H1 (cell line): ENCODE measurements around the gene RPAP3. TPM values are rescaled to one million over a fixed set of nuclear protein-coding genes. Genes with fewer than 3 reads are reported as not detected.

Source experiments
- CTCF ChIA-PET: fragments of 300-600 bp; sonication (Branson Sonifier 250); formaldehyde crosslinking; loops from one replicate; lab custom pipeline; 2021; ENCODE audit not compliant: partially characterized antibody; lab: Charles Lee
- POLR2A ChIA-PET: fragments of 300-600 bp; sonication (Branson Sonifier 250); formaldehyde crosslinking; loops from one replicate; lab custom pipeline; 2021; ENCODE audit warnings: inconsistent platforms; ENCODE audit not compliant: partially characterized antibody; lab: Charles Lee
- DNase-seq, 2 experiments: peaks; one replicate each; pipeline versions ENCODE4 v3.0.0 to v3.0.0-alpha.2; 2010 to 2022; ENCODE audit warnings: low spot score in 2 of 2, low read depth in 1 of 2, mixed read lengths in 1 of 2
- FAIRE-seq: peaks from 2 replicates; lab custom pipeline; 2011; peaks lifted over from hg19 to GRCh38; lab: Jason Lieb, UNC
- H2AFZ ChIP-seq: 2 replicates; pipeline ENCODE4 v1.8.1; 2012; ENCODE audit warnings: low read length, inconsistent platforms
- H2AK5ac ChIP-seq: 2 replicates; pipeline ENCODE4 v1.6.1; 2013; ENCODE audit warnings: low read depth, low read length
- H2BK120ac ChIP-seq: replicated peaks from 2 replicates; pipeline ENCODE3; 2013; ENCODE audit warnings: low read depth, low read length, inconsistent platforms
- H2BK12ac ChIP-seq: 2 replicates; pipeline ENCODE4 v1.6.1; 2013; ENCODE audit warnings: low read depth, low read length
- H2BK15ac ChIP-seq: 2 replicates; pipeline ENCODE4 v1.6.1; 2013; ENCODE audit warnings: low read length
- H2BK20ac ChIP-seq: 2 replicates; pipeline ENCODE4 v1.6.1; 2013; ENCODE audit warnings: low read length
- H2BK5ac ChIP-seq: 2 replicates; pipeline ENCODE4 v1.6.1; 2013; ENCODE audit warnings: low read depth, low read length
- H3K14ac ChIP-seq: 2 replicates; pipeline ENCODE4 v1.6.1; 2013; ENCODE audit warnings: inconsistent platforms; ENCODE audit not compliant: insufficient read length
- H3K18ac ChIP-seq: 2 replicates; pipeline ENCODE4 v1.6.1; 2013; ENCODE audit warnings: low read length; ENCODE audit errors: extremely low read depth
- H3K23ac ChIP-seq: 2 replicates; pipeline ENCODE4 v1.6.1; 2013; ENCODE audit warnings: inconsistent platforms; ENCODE audit not compliant: insufficient read length
- H3K23me2 ChIP-seq: 2 replicates; pipeline ENCODE4 v1.6.1; 2013; ENCODE audit warnings: low read depth, low read length
- H3K27ac ChIP-seq: 2 replicates; pipeline ENCODE4 v1.6.1; 2011; ENCODE audit warnings: low read depth, low read length, inconsistent platforms
- H3K27me3 ChIP-seq, 4 experiments: replicated peaks in 1 of 4; 1 replicate in 1 of 4; 2 replicates in 3 of 4; pipeline versions ENCODE4 v1.6.1 to v1.8.1; 2011 to 2013; ENCODE audit warnings: low read length in 3 of 4, mild to moderate bottlenecking in 3 of 4, inconsistent platforms in 2 of 4, mixed read lengths in 2 of 4, moderate library complexity in 1 of 4; ENCODE audit not compliant: control insufficient read depth in 3 of 4, insufficient read depth in 3 of 4; ENCODE audit errors: extremely low read depth in 1 of 4
- H3K36me3 ChIP-seq, 4 experiments: 2 replicates each; pipeline versions ENCODE4 v1.6.1 to v1.8.1; 2011 to 2013; ENCODE audit warnings: mild to moderate bottlenecking in 4 of 4, low read length in 3 of 4, moderate library complexity in 2 of 4, control low read depth in 1 of 4, inconsistent platforms in 1 of 4; ENCODE audit not compliant: insufficient read depth in 4 of 4, control insufficient read depth in 2 of 4
- H3K4ac ChIP-seq: replicated peaks from 2 replicates; pipeline ENCODE3; 2013; ENCODE audit warnings: low read length, low read depth, mixed read lengths, inconsistent platforms; ENCODE audit not compliant: insufficient read length
- H3K4me1 ChIP-seq, 4 experiments: replicated peaks in 1 of 4; 1 replicate in 1 of 4; 2 replicates in 3 of 4; pipeline versions ENCODE4 v1.6.1 to v1.8.1; 2011 to 2013; ENCODE audit warnings: low read length in 3 of 4, inconsistent platforms in 2 of 4, mixed read lengths in 1 of 4; ENCODE audit not compliant: insufficient read depth in 4 of 4, control insufficient read depth in 3 of 4
- H3K4me2 ChIP-seq, 2 experiments: 2 replicates each; pipeline versions ENCODE4 v1.6.1 to v1.8.1; 2011 to 2013; ENCODE audit warnings: low read depth in 2 of 2, low read length in 2 of 2, control low read depth in 1 of 2, inconsistent platforms in 1 of 2, mild to moderate bottlenecking in 1 of 2; ENCODE audit not compliant: insufficient read depth in 1 of 2
- H3K4me3 ChIP-seq, 4 experiments: fragments of 200-600, 300-600 bp in 1 of 4; sonication (generic), shearing (Covaris generic), sonication (Bioruptor Twin) in 1 of 4; 2 replicates each; pipeline versions ENCODE4 v1.5.1 to v1.8.1; 2011 to 2016; ENCODE audit warnings: low read length in 4 of 4, low read depth in 3 of 4, control low read depth in 2 of 4, inconsistent platforms in 2 of 4, mild to moderate bottlenecking in 2 of 4, mixed read lengths in 1 of 4, moderate library complexity in 1 of 4; ENCODE audit not compliant: insufficient read depth in 2 of 4; ENCODE audit errors: extremely low read depth in 1 of 4
- H3K56ac ChIP-seq: replicated peaks from 2 replicates; pipeline ENCODE3; 2013; ENCODE audit warnings: low read depth, mild to moderate bottlenecking, mixed read lengths, low read length, inconsistent platforms; ENCODE audit not compliant: insufficient read length
- H3K79me1 ChIP-seq: 2 replicates; pipeline ENCODE4 v1.6.1; 2013; ENCODE audit warnings: low read depth, low read length, control low read depth
- H3K79me2 ChIP-seq, 2 experiments: 2 replicates each; pipeline versions ENCODE4 v1.6.1 to v1.8.1; 2012 to 2013; ENCODE audit warnings: low read length in 2 of 2, mild to moderate bottlenecking in 2 of 2, inconsistent platforms in 1 of 2; ENCODE audit not compliant: insufficient read depth in 2 of 2, control insufficient read depth in 1 of 2
- H3K9ac ChIP-seq, 4 experiments: replicated peaks in 1 of 4; 1 replicate in 1 of 4; 2 replicates in 3 of 4; pipeline versions ENCODE4 v1.6.1 to v1.8.1; 2011 to 2013; ENCODE audit warnings: low read depth in 3 of 4, low read length in 3 of 4, control low read depth in 2 of 4, mild to moderate bottlenecking in 2 of 4, moderate library complexity in 2 of 4, inconsistent platforms in 1 of 4; ENCODE audit errors: extremely low read depth in 1 of 4
- H3K9me3 ChIP-seq, 2 experiments: 2 replicates each; pipeline versions ENCODE4 v1.6.1 to v1.8.1; 2012 to 2013; ENCODE audit warnings: mild to moderate bottlenecking in 2 of 2, moderate library complexity in 2 of 2, control low read depth in 1 of 2, inconsistent platforms in 1 of 2, low read depth in 1 of 2, low read length in 1 of 2, mixed read lengths in 1 of 2; ENCODE audit not compliant: insufficient read depth in 2 of 2
- H4K20me1 ChIP-seq, 2 experiments: replicated peaks in 1 of 2; 2 replicates each; pipeline versions ENCODE3 to v1.8.1; 2011 to 2013; ENCODE audit warnings: inconsistent platforms in 2 of 2, low read length in 2 of 2, mild to moderate bottlenecking in 1 of 2; ENCODE audit not compliant: insufficient read depth in 2 of 2, control insufficient read depth in 1 of 2
- H4K5ac ChIP-seq: 2 replicates; pipeline ENCODE4 v1.6.1; 2013; ENCODE audit warnings: low read length, low read depth, mixed read lengths, inconsistent platforms; ENCODE audit not compliant: insufficient read length
- H4K8ac ChIP-seq: 2 replicates; pipeline ENCODE4 v1.8.0; 2013; ENCODE audit warnings: mild to moderate bottlenecking, moderate library complexity, low read length, inconsistent platforms; ENCODE audit not compliant: insufficient read depth; ENCODE audit errors: extremely low read depth
- H4K91ac ChIP-seq: replicated peaks from 2 replicates; pipeline ENCODE3; 2013; ENCODE audit warnings: low read length, mixed read lengths, inconsistent platforms; ENCODE audit not compliant: insufficient read length
- FOSL1 ChIP-seq: IDR thresholded peaks from 2 replicates; pipeline ENCODE4 v1.6.1; 2011; ENCODE audit warnings: mild to moderate bottlenecking, low read depth, low read length, moderate library complexity; ENCODE audit not compliant: insufficient read depth
- GABPA ChIP-seq: IDR thresholded peaks from 2 replicates; pipeline ENCODE4 v1.6.1; 2011; ENCODE audit warnings: mild to moderate bottlenecking, low read length, moderate library complexity, borderline replicate concordance; ENCODE audit not compliant: insufficient read depth
- KDM4A ChIP-seq: IDR thresholded peaks from one replicate; pipeline ENCODE4 v1.7.1; 2012; ENCODE audit warnings: low read depth, mild to moderate bottlenecking, moderate library complexity, low read length, inconsistent platforms; ENCODE audit not compliant: severe bottlenecking
- NANOG ChIP-seq: IDR thresholded peaks from 2 replicates; pipeline ENCODE4 v1.6.1; 2011; ENCODE audit warnings: low read length, low read depth, mild to moderate bottlenecking, inconsistent platforms; ENCODE audit not compliant: insufficient read depth, poor library complexity, severe bottlenecking
- NRF1 ChIP-seq: IDR thresholded peaks from 2 replicates; pipeline ENCODE4 v1.6.1; 2011; ENCODE audit warnings: mild to moderate bottlenecking, low read depth, low read length, improper control_type of control experiment
- POLR2A ChIP-seq, 2 experiments: IDR thresholded peaks; 1 replicate in 1 of 2; 2 replicates in 1 of 2; pipeline ENCODE4 v1.6.1; 2011; ENCODE audit warnings: low read depth in 2 of 2, low read length in 2 of 2, mild to moderate bottlenecking in 2 of 2; ENCODE audit errors: control extremely low read depth in 1 of 2
- POLR2AphosphoS5 ChIP-seq: IDR thresholded peaks from 2 replicates; pipeline ENCODE4 v1.6.1; 2011; ENCODE audit warnings: low read depth, low read length
- RBBP5 ChIP-seq: IDR thresholded peaks from 2 replicates; pipeline ENCODE4 v1.7.1; 2012; ENCODE audit warnings: low read depth, mild to moderate bottlenecking, inconsistent platforms, low read length, moderate library complexity, borderline replicate concordance
- SP4 ChIP-seq: IDR thresholded peaks from 2 replicates; pipeline ENCODE4 v1.6.1; 2012; ENCODE audit warnings: low read length, inconsistent platforms
- SRF ChIP-seq: IDR thresholded peaks from 2 replicates; pipeline ENCODE4 v1.6.1; 2011; ENCODE audit warnings: mild to moderate bottlenecking, low read depth, low read length, moderate library complexity
- SUZ12 ChIP-seq: fragments of 200-600 bp; sonication (generic); IDR thresholded peaks from 2 replicates; pipeline ENCODE4 v1.6.1; 2012; ENCODE audit warnings: mild to moderate bottlenecking, inconsistent platforms, low read length, moderate library complexity, mixed read lengths
- WGBS, 2 experiments: shearing (Covaris generic) in 1 of 2; methylation state at CpG; one replicate each; pipeline versions ENCODE4 v1.1.6 to v1.1.7; 2013 to 2015; ENCODE audit warnings: low lambda C conversion rate in 2 of 2, mixed read lengths in 2 of 2, inconsistent platforms in 1 of 2, low coverage in 1 of 2, missing lambda C conversion rate in 1 of 2; ENCODE audit not compliant: insufficient replicate concordance in 2 of 2, insufficient coverage in 1 of 2, insufficient read length in 1 of 2; ENCODE audit errors: extremely low coverage in 1 of 2, missing lambda C conversion rate in 1 of 2; 5-methylcytosine and 5-hydroxymethylcytosine counted together
- polyA plus RNA-seq, 7 experiments: library from polyadenylated mRNA; depleted of rRNA in 3 of 7; stranded (reverse) in 5 of 7; unstranded in 2 of 7; fragments of >200 nt in 5 of 7; fragments of 200-250 nt in 2 of 7; gene quantifications; 1 replicate in 5 of 7; 2 replicates in 1 of 7; 4 replicates in 1 of 7; pipeline versions ENCODE4 v1.2.1 to v1.2.3, GENCODE V29; 2011 to 2013; ENCODE audit warnings: missing spikeins in 2 of 7, mixed read lengths in 2 of 7
- total RNA-seq: library from RNA; stranded (reverse); fragmentation: NEBNext Ultra II Directional; extraction: Animal tissue kit (Norgen Biotek cat#: 25700); gene quantifications from 2 replicates; pipeline ENCODE4 v1.2.1, GENCODE V29; 2021
- TF ChIP-seq, protein P1 (sequence below): IDR thresholded peaks from 2 replicates; pipeline ENCODE4 v1.6.1; 2012; ENCODE audit warnings: low read length, inconsistent platforms

RPAP3 gene
- total and polyA plus RNA-seq, 2 of the 8 experiments (the other 6 are each of a cell fraction or from before 2014, with no cell fraction given) = 6.4 to 60.5 TPM

- Histone ChIP-seq H3K56ac (no peak overlapping the region), H4K20me1 (no peaks in the 10 kb centered on the region), H3K27me3 (no peaks in the 10 kb centered on the region), H2BK20ac (no peak overlapping the region), H3K9me3 (no peaks in the 10 kb centered on the region), H2AFZ (no peak overlapping the region), H3K18ac (no peak overlapping the region), H3K14ac (no peak overlapping the region), H2BK12ac (no peak overlapping the region), H4K91ac (no peak overlapping the region), H2BK5ac (no peak overlapping the region), H3K23me2 (no peaks in the 10 kb centered on the region), H2BK120ac (no peak overlapping the region), H2BK15ac (no peak overlapping the region), H4K5ac (no peak overlapping the region), H3K4me2 (no peak overlapping the region), H3K79me2 (no peaks in the 10 kb centered on the region), H3K23ac (no peak overlapping the region), H3K36me3 (peaks cover 0 to 4% (median 0%) of the 10 kb centered on the region in 4 experiments; a peak in 1 of 8 replicates), H2AK5ac (no peak overlapping the region), H4K8ac (no peak overlapping the region), H3K27ac (no peak overlapping the region), H3K4me1 (peaks cover 2 to 6% (median 5%) of the 10 kb centered on the region in 4 experiments; a peak in 6 of 7 replicates), H3K9ac (no peak overlapping the region), H3K4me3 (no peak overlapping the region), H3K79me1 (no peaks in the 10 kb centered on the region), H3K4ac (no peak overlapping the region)
- POLR2A ChIA-PET = no interaction called here
- WGBS, 2 experiments = 92% methylated on average over 2 of the region's 2 CpGs; no CpG with 5 or more reads in 1 of the 2 experiments
- CTCF ChIA-PET = interaction anchor here (7.7 to 7.9 kb wide), 2 partner anchors 10 to 37 kb away, joined by 59 to 61 read pairs; no protein-coding TSS in a partner anchor
- FAIRE-seq (no peak), DNase-seq (no peak)
- TF ChIP-seq KDM4A = no peak
- no peak for TF ChIP-seq NANOG
- TF ChIP-seq, protein P1, sequence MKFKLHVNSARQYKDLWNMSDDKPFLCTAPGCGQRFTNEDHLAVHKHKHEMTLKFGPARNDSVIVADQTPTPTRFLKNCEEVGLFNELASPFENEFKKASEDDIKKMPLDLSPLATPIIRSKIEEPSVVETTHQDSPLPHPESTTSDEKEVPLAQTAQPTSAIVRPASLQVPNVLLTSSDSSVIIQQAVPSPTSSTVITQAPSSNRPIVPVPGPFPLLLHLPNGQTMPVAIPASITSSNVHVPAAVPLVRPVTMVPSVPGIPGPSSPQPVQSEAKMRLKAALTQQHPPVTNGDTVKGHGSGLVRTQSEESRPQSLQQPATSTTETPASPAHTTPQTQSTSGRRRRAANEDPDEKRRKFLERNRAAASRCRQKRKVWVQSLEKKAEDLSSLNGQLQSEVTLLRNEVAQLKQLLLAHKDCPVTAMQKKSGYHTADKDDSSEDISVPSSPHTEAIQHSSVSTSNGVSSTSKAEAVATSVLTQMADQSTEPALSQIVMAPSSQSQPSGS = no peak
- TF ChIP-seq SP4 = no peak
- TF ChIP-seq SRF = no peak
- TF ChIP-seq GABPA = no peak
- TF ChIP-seq FOSL1 = no peak
- TF ChIP-seq SUZ12 = no peak
- TF ChIP-seq POLR2AphosphoS5 = no peak
- TF ChIP-seq RBBP5 = no peak
- TF ChIP-seq NRF1 = no peak
- no peak for TF ChIP-seq POLR2A (IDR thresholded peaks at IDR 0.05; ENCODE audit: control extremely low read depth in 1 of 2, low read depth in 2 of 2, low read length in 2 of 2)
Measured at GRCh38 chr12:47648056-47648579, 57.7 kb downstream of the RPAP3 start.
